B cell (primary cell): Measurements from ENCODE around the gene CMTM3.

Experiments
- CTCF ChIP-seq: fragments of 200-600 bp; IDR thresholded peaks from one replicate; pipeline ENCODE4 v1.8.0; 2022; ENCODE audit warnings: antibody characterized with exemption, mild to moderate bottlenecking
- EZH2 ChIP-seq: IDR thresholded peaks from 2 replicates; pipeline ENCODE4 v1.6.1; 2012; ENCODE audit warnings: borderline replicate concordance, low read depth, mild to moderate bottlenecking, moderate library complexity, low read length; ENCODE audit not compliant: insufficient read depth, poor library complexity, severe bottlenecking

- TF ChIP-seq CTCF = no peak
- no peak for TF ChIP-seq EZH2
Observed at GRCh38 chr16:66658860-66659190, 54.3 kb downstream of the CMTM3 start.
